HL-60 (cell line): Measurements from ENCODE around the gene TRAF4.

ENCODE experiments used
- DNase-seq, 2 experiments: peaks; one replicate each; pipeline ENCODE4 v3.0.0-alpha.2; 2010 to 2020; ENCODE audit warnings: low read depth in 1 of 2, low spot score in 1 of 2
- H3K27ac ChIP-seq: fragments of 250-450 bp; sonication (Bioruptor Pico); replicated peaks from 2 replicates; pipeline ENCODE4 v1.5.1; 2020; ENCODE audit warnings: mild to moderate bottlenecking, moderate library complexity
- H3K27me3 ChIP-seq: fragments of 250-450 bp; sonication (Bioruptor Pico); 2 replicates; pipeline ENCODE4 v1.5.1; 2021; ENCODE audit warnings: mild to moderate bottlenecking, moderate library complexity; ENCODE audit not compliant: insufficient read depth, poor library complexity, severe bottlenecking
- H3K4me3 ChIP-seq: replicated peaks from 2 replicates; pipeline ENCODE4 v1.5.1; 2011; ENCODE audit warnings: mild to moderate bottlenecking, control low read depth, low read length; ENCODE audit not compliant: insufficient read depth
- GABPA ChIP-seq: IDR thresholded peaks from 2 replicates; pipeline ENCODE4 v1.6.1; 2012; ENCODE audit warnings: low read depth
- POLR2AphosphoS5 ChIP-seq: IDR thresholded peaks from 2 replicates; pipeline ENCODE4 v1.6.1; 2012; ENCODE audit warnings: low read depth
- SPI1 ChIP-seq: IDR thresholded peaks from 2 replicates; pipeline ENCODE4 v1.6.1; 2012; ENCODE audit warnings: low read depth, mild to moderate bottlenecking, borderline replicate concordance
- TF ChIP-seq, protein P1 (sequence below): IDR thresholded peaks from one replicate; pipeline ENCODE4 v1.5.1; 2011; ENCODE audit warnings: low read length, control low read depth, inconsistent platforms; ENCODE audit not compliant: insufficient read depth
- TF ChIP-seq, protein P2 (sequence below): IDR thresholded peaks from 2 replicates; pipeline ENCODE4 v1.6.1; 2012; ENCODE audit warnings: low read depth; ENCODE audit not compliant: insufficient replicate concordance

Gene TRAF4

GRCh38 chr17:28765038-28765437, 21.2 kb downstream of the TRAF4 start:
- H3K27me3 ChIP-seq: no peaks in the 10 kb centered on the region
- no peak for DNase-seq
- H3K27ac ChIP-seq: no peak overlapping the region
- H3K4me3 ChIP-seq: no peak overlapping the region
- TF ChIP-seq, protein P1, sequence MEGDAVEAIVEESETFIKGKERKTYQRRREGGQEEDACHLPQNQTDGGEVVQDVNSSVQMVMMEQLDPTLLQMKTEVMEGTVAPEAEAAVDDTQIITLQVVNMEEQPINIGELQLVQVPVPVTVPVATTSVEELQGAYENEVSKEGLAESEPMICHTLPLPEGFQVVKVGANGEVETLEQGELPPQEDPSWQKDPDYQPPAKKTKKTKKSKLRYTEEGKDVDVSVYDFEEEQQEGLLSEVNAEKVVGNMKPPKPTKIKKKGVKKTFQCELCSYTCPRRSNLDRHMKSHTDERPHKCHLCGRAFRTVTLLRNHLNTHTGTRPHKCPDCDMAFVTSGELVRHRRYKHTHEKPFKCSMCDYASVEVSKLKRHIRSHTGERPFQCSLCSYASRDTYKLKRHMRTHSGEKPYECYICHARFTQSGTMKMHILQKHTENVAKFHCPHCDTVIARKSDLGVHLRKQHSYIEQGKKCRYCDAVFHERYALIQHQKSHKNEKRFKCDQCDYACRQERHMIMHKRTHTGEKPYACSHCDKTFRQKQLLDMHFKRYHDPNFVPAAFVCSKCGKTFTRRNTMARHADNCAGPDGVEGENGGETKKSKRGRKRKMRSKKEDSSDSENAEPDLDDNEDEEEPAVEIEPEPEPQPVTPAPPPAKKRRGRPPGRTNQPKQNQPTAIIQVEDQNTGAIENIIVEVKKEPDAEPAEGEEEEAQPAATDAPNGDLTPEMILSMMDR: no peak
- TF ChIP-seq POLR2AphosphoS5 (no peak), SPI1 (no peak), GABPA (no peak)
- TF ChIP-seq, protein P2, sequence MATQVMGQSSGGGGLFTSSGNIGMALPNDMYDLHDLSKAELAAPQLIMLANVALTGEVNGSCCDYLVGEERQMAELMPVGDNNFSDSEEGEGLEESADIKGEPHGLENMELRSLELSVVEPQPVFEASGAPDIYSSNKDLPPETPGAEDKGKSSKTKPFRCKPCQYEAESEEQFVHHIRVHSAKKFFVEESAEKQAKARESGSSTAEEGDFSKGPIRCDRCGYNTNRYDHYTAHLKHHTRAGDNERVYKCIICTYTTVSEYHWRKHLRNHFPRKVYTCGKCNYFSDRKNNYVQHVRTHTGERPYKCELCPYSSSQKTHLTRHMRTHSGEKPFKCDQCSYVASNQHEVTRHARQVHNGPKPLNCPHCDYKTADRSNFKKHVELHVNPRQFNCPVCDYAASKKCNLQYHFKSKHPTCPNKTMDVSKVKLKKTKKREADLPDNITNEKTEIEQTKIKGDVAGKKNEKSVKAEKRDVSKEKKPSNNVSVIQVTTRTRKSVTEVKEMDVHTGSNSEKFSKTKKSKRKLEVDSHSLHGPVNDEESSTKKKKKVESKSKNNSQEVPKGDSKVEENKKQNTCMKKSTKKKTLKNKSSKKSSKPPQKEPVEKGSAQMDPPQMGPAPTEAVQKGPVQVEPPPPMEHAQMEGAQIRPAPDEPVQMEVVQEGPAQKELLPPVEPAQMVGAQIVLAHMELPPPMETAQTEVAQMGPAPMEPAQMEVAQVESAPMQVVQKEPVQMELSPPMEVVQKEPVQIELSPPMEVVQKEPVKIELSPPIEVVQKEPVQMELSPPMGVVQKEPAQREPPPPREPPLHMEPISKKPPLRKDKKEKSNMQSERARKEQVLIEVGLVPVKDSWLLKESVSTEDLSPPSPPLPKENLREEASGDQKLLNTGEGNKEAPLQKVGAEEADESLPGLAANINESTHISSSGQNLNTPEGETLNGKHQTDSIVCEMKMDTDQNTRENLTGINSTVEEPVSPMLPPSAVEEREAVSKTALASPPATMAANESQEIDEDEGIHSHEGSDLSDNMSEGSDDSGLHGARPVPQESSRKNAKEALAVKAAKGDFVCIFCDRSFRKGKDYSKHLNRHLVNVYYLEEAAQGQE: no peak

DNA sequence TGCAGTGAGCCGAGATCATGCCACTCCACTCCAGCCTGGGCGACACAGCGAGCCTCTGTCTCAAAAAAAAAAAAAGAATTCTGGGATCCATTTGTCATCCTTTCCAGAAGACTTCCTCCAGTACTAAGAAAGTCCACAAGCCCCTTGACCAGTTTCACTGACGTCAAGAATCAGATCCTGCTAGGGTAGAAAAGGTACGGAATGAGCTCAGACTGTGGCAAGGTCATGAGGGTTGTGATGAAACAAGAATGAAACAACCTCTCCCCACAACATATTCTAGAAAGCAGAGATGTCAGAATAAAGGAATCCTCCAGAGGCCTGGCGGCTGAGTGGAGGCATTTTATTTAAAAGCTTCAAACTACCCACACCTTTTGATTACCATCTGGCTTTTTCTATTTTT, 29.9 kb downstream of the TRAF4 start:
- Histone ChIP-seq H3K4me3 (no peak overlapping the region), H3K27ac (no peak overlapping the region), H3K27me3 (no peaks in the 10 kb centered on the region)
- TF ChIP-seq POLR2AphosphoS5 (no peak), SPI1 (no peak), GABPA (no peak)
- TF ChIP-seq, protein P2: no peak
- TF ChIP-seq, protein P1: no peak
- DNase-seq: no peak

- TF ChIP-seq, protein P2: no peak
- TF ChIP-seq POLR2AphosphoS5 (no peak), GABPA (no peak), SPI1 (no peak)
- TF ChIP-seq, protein P1: no peak
- H3K27me3 ChIP-seq: no peaks in the 10 kb centered on the region
- no peak overlapping the region for H3K4me3 ChIP-seq
- H3K27ac ChIP-seq: no peak overlapping the region
- no peak for DNase-seq
Measured at GRCh38 chr17:28774206-28774605, 30.4 kb downstream of the TRAF4 start.
